HG03575 (cell line): Measurements from ENCODE around the gene DOCK2.

Source experiments
- ATAC-seq: cut with Tn5 transposase; IDR thresholded peaks from one replicate; pipeline ENCODE4 v1.9.1; 2021; ENCODE audit not compliant: unreplicated experiment, insufficient number of reproducible peaks, low FRiP score; ENCODE audit errors: extremely low read depth

DOCK2 gene

DNA sequence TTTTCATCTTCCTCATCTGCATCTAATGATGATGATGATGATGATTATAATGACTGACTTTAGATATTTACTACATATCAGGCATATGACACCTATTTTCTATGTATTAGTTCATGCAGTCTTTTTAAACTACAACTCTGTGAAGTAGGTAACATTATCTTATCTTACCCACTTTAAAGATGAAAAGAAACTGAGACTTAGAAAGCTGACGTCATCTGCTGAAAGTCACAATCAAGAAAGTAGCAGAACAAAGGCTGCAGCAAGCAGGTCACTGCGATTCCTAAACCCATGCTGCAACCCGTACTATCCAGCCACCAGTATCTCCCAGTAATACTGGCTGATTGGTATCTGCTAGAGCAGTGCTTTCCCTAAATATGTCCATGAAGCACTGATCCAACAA lies 383.3 kb downstream of the DOCK2 start:
- no peak for ATAC-seq

DNA sequence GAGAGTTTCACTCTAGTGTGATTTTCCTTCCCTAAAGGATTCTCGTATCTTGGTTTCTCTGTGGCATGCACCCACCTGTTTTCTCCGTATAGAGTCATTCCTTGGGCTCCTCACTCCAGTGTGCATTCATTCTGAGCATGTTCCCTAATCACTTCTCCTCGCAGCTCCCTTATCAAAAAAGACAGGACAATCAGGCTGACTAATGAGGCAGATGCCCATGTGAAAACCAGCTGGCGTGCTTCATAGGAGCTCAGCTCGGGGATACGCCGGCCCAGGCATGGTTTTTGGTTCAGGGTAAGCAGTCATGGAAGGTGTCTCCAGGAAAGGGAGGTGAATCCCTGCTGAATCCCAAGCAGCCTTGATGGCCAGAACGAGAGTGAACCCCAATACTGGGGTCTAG lies 384.4 kb downstream of the DOCK2 start:
- no peak for ATAC-seq

DNA sequence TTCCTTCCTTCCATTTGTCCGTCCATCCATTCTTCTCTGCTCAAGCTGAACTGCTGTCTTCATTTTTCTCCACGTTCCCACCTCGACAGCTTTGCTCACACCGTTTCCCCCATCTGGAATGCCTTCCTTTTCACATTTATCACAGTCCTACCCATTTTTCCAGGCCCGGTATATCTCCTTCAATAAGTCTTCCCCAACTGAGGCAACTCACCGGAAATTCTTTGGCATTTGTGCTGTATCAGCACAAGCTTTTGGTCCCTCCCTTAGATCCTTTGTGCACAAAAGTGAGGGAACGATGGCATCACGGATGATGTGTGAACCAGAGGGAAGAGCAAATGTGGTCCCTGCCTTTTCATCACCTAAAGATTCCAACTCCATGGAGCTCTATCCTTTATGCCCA lies 388.8 kb downstream of the DOCK2 start:
- ATAC-seq: no peak

DNA sequence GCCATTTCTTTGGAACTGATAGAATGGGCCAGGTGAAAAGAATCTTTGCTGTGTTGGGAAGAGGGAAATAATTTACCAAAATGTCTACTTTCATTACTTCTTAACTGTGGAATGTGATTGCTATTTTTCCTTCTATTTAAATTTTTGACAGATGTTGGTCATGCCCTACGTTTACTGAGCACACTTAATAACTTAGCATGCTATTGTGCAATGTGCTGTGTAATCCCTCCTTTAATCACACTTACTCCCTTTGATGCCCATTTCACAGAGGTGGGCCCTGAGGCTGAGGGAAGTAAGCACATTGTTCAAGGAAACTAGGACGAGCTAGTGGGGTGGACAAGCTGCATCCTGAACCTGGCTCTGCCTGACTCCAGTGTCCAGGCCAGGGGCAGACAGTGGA lies 391.0 kb downstream of the DOCK2 start:
- ATAC-seq: no peak

DNA sequence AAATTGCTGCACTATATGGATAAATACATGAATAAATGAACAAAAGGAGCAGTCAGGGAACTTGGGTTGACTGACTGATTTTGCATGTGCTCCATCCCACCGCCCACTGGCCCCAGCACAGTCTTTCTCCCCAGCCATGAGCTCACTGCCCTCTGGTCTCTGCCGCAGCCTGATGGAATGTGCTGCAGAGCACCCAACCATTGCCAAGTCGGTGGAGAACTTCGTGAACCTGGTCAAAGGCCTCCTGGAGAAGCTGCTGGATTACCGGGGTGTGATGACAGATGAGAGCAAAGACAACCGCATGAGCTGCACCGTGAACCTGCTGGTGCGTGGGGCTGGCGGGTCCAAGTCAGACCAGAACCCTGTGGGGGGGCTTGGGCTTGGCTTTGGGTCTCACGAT lies 397.2 kb downstream of the DOCK2 start:
- no peak for ATAC-seq

DNA sequence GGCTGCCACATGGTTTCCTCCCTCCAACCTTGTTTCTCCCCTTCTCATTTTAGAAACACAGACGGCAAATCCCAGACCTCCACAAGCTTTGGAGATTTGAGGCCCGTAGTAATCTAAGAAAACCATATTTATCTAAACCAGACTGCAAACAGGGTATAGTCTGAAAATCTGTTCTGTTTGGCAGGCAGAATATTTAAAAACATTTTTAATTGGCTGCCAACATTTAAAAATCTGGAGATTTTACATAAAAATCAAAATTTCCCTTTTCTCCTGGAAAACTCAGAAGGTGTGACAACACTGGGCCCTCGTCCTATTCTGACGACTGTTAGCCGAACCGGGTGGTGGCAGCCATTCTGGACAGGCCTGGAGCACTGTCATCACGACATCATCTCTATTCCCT lies 401.2 kb downstream of the DOCK2 start:
- no peak for ATAC-seq

DNA sequence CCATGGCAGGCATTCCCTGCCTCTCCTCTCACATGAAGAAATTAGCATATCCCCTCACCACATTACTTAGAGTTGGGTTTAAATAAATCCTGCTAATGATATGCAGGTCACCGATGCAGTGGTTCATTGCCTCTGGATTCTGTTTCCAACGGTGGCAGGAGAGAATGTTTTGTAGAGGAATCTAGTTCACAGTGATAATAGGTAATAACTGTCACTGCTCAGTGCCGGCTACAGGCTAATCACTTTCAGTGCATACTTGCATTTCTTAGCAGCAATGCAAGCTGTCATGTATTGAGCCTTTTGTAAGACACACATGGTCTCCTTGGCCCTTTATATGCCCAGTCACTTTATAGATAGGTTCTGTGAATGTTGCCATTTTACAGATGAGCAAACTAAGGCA lies 402.8 kb downstream of the DOCK2 start:
- ATAC-seq: no peak

DNA sequence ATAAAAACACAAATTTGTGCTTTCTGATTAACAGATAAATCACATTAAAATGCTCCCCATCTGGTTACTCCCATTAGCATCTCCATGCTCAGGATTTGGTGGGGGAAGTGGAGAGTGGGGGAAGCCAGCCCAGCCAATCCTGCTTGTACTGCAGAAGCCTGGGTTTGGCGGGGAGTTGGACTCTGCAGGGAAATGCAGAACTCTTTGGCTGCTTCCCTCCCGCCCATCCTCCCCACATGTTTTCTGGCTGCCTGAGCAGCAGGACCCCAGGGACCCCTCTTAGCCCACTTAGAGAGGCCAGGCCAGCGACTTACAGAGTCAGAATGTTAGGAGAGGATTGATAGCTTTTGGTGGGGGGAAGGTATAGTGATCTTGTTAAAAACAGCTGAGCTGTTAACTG lies 409.2 kb downstream of the DOCK2 start:
- ATAC-seq: no peak

DNA sequence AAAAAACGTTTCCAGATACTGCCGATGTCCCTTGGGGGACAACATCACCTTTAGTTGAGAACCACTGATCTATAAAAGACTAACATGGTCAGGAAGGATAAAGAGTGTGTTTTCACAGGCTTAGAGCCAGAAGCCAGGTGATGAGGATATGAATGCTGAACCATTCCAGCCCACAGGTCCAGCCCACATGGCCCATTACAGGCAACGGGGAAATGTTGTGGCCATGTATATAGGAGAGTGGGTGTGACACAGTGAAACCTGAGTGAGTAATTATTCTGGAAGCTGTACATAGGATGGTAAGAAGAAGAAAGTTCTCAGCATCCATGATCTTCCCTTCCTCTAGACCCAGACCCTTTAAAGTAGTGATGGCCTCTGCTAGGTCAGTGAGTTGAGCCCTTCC lies 412.6 kb downstream of the DOCK2 start:
- no peak for ATAC-seq

DNA sequence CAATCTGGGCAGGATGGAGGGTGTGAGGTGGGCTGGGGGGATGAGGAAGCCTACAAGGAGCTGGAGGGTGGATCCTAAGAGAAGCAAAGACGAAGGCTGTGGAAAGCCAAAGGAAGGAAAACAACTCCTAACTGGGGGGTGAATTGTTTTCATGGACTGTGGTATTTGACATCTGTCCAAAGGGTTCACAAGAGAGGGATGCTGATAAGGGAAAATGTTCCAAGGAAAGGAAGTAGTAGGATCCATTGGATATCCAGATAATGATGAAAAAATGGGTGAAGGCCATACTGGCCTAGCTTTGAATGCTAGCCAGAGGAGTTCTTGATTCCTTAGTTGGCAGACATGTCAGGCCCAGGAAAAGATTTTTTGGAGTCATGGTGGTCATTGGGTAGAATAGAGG lies 416.8 kb downstream of the DOCK2 start:
- no peak for ATAC-seq

DNA sequence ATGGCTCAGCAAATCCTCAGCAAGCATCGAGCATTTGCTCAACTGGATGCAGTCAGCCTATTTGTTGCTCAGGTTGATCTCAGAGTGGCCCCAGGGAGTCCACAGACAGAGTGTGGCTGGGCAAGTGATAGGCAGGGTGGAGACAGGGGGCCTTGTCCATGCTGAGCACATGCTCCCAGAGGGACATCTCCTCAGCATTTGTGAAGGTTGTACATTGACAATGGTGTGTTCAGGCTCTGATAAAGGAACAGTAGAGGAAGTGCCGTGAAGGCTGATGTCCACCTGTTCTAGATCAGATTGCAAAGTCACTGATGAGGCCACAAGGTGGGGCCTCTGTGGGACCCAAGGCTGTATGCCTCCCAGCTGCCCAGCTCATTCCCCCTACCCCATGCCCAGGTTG lies 418.5 kb downstream of the DOCK2 start:
- ATAC-seq: no peak

DNA sequence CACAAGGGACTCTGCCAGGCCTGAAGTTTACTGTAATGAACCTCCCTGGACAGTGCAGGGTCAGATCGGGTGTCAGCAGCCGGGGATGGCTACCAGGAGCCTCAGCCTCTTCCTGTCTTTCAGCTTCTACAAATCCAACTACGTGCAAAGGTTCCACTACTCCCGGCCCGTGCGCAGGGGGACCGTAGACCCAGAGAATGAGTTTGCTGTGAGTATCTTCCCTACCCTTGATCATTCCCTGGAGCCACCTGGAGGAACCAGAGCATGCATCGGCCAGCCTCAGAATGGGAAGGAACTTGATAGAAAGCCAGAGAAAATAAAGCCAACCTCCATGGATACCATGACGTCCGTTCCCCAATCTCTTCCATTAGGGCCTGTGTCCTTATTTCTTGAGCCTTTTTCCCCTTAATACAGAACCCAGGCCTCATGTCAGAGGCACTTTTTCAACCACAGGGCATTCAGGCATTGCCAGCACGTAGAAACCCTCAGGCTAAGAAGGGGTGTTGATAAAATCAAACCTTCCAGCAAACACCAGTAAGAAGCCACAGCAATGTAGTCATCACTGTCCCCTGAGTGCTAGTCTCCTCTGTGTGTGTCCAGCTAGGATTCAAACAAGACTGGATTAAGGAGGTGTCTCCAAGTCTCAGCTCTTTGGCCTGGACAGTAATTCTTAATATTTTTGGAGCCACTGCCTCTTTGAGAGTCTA lies 419.6 kb downstream of the DOCK2 start:
- no peak for ATAC-seq

DNA sequence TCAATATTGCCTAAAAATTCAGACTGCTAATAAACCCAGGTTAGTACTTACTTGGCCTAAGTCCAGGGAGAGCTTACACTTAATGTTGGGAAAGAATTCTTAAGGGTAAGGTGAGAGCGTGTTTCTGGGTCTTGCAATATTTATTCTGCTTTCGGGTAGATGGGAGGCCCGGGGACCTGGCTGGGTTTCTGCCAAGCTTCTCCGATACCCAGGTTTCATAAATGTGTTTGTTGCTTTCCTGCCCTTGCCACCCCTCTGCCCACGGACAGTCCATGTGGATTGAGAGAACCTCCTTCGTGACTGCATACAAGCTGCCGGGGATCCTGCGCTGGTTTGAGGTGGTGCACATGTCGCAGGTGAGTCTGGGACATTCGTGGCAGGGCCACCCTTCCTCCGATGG lies 420.2 kb downstream of the DOCK2 start:
- no peak for ATAC-seq

DNA sequence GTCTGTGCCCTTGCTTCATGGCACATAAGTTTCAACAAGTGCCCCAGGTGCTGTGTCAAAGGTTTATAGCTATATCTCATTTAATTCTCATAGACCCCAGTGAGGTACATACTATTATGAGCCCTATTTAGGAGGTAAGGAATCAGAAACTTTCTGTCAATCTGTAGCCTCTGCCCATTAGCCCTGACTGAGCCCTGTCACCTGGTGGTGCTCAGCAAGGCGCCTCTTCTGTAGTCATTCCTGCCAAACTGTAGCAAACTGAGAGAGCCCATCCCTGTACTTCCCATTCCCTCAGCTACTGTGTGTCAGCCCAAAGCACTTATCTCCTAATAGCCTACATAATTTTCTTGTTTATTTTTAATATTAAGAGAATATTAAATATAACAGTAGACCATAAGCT lies 422.1 kb downstream of the DOCK2 start:
- ATAC-seq: no peak

DNA sequence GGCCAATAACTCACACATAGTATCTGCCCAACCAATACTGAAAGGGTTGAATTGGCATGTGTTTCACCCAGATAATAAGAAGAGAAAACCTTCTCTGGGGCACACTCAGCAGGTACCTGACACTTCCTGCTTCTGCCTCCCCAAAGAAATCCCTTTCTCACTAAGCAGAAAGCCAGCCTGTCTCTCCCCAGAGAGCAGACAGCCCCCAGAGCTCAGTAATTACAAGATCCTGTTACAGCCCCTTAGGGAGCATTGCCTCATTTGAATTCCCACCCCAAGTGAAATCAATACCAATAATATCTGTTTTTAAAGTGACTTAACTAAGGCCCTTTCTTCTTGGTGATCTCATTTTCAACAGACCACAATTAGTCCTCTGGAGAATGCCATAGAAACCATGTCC lies 430.1 kb downstream of the DOCK2 start:
- ATAC-seq: no peak

DNA sequence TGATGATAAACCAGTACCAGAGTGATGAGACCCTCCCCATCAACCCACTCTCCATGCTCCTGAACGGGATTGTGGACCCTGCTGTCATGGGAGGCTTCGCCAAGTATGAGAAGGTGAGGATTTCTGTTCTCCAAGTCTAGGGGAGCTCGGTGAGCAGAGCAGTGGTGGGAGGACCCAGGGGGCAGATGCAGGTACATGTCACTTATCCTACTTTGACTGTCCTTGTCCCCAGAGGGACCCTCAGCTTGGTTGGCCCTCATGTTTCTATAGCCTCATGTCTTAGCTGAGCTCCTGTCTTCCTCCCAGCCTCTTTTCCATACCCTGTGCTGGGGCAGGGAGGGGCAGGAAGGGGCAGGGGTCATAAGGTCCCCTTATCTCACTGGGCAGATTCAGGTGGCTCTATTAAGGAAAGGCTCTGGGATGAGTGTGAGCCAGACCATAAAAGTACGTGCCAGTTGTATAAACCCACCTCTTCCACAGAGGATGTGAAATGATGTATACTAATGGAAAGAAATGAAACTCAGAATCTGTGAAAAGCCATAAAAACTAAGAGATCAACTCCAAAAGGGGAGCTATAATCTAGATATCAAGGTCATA lies 430.6 kb downstream of the DOCK2 start:
- no peak for ATAC-seq

DNA sequence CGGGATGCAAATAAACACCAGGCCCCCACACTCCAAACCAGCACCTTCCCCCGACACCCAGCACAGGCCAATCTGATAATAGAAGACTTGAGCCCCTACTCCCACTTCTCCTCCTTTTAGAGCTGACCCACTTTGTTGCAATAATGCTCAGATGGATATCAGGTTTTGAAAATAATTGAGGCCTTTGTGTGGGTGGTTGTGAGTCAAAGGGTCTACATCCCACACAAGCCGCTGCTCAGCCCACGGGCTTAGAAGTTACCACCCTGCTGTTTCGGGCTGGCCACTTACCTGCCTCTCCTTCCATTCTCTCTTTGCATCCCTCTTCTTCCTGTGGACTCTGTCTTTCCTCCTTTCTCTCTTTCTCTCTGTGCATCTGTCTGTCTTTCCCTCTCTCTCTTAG lies 432.4 kb downstream of the DOCK2 start:
- ATAC-seq: no peak

DNA sequence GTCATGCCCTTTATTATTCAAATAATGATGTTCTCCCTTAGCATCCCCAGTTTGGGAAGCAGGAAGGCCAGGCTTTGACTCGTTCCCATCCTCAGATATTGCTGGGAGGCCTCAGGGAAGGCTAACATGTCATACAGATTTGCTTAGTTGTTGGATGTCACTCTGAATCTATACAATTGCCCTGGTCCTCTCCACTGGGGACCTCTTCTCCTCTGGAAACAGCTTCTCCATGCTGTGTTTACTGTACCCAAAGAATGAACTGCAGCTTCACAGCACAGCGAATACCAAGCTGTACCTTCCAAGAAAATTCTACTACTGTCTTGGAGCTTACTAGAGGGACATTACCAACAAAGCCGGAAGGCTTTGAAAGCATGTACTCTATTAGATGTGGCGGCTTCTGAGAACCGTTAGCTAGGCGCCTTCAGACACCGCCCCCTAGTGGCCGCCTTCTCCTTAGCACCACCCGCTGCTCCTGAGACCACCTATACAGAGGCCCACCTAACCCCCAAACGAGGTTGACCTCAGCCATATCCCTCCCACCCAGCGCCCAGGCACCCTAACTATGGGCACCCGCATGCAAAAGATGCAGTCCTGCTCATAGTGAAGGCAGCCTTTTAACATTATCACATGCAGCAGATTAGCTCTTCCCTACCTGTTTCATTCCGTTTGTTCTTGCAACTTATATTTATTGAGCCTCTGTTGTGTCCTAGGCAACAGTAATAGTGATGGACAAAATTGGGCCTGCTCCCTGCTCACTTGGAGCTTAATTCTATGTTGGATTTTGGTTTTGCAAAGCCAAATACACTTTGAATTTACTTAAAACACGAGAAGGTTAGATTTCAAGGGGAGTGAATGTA lies 433.7 kb downstream of the DOCK2 start:
- ATAC-seq: no peak

DNA sequence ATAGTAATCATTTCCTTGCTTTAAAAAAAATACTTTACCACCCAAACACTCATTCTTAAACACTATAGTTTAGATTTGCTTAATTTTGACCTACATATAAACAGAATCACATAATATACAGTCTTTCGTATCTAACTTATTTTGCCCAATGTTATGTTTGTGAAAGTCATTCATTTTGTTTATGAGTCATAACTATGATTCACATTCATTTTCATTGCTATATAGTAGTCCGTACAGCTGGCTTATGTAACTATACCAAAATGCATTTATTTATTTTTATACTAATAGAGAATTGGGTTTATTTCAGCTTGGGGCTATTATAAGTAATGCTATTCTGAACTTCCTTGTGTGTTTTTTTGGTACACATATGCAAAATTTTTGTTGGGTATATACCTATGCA lies 434.7 kb downstream of the DOCK2 start:
- ATAC-seq: no peak

DNA sequence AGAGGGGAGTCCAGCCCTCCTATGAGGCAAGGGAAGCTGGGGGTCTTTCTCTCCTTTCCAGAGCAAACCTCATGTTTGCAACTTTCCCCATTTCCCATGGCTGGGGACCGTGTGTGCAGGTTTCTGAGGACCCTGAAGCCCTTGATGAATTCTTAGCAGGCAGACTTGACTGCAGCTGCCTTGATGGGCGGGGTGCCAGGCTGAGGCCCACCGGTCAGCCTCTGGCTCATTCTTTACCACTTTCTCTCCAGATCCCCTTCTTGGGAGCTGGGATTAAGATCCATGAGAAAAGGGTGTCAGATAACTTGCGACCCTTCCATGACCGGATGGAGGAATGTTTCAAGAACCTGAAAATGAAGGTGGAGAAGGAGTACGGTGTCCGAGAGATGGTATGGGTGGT lies 438.6 kb downstream of the DOCK2 start:
- no peak for ATAC-seq
